ENCODE data around the gene RBM20.

The RBM20 gene

GRCh38 chr10:110850099-110850498, 206.0 kb downstream of the RBM20 start:
- H3K4me3 ChIP-seq (ENCODE audit: low read depth, low read length), result no peak overlapping the region
- no peak for DNase-seq (ENCODE audit: low read depth, low spot score)
- no peak for TF ChIP-seq CTCF (IDR thresholded peaks at IDR 0.05; ENCODE audit: low read depth, low read length)
- in situ Hi-C loops (cut with HindIII; ENCODE audit: low sequenced_read_pairs), result no loop called here

- H3K4me3 ChIP-seq (ENCODE audit: low read depth, low read length), result no peak overlapping the region
- no peak for TF ChIP-seq CTCF (IDR thresholded peaks at IDR 0.05; ENCODE audit: low read depth, low read length)
- no peak for DNase-seq (ENCODE audit: low read depth, low spot score)
- in situ Hi-C loops (cut with HindIII; ENCODE audit: low sequenced_read_pairs), result no loop called here
These were observed 207.0 kb downstream of the RBM20 start for GRCh38 chr10:110851020-110851612.

GRCh38 chr10:110852255-110852896, 208.2 kb downstream of the RBM20 start:
- no peak overlapping the region for H3K4me3 ChIP-seq (ENCODE audit: low read depth, low read length)
- TF ChIP-seq CTCF (IDR thresholded peaks at IDR 0.05; ENCODE audit: low read depth, low read length), result no peak
- DNase-seq (ENCODE audit: low read depth, low spot score), result no peak
- in situ Hi-C loops (cut with HindIII; ENCODE audit: low sequenced_read_pairs), result no loop called here

- H3K4me3 ChIP-seq (ENCODE audit: low read depth, low read length), result no peak overlapping the region
- DNase-seq (ENCODE audit: low read depth, low spot score), result no peak
- TF ChIP-seq CTCF (IDR thresholded peaks at IDR 0.05; ENCODE audit: low read depth, low read length), result no peak
- in situ Hi-C loops (cut with HindIII; ENCODE audit: low sequenced_read_pairs), result no loop called here
These were observed 208.8 kb downstream of the RBM20 start for GRCh38 chr10:110852947-110853346.

GRCh38 chr10:110853921-110854605, 209.9 kb downstream of the RBM20 start:
- no peak for DNase-seq (ENCODE audit: low read depth, low spot score)
- H3K4me3 ChIP-seq (ENCODE audit: low read depth, low read length), result no peak overlapping the region
- in situ Hi-C loops (cut with HindIII; ENCODE audit: low sequenced_read_pairs), result no loop called here
- no peak for TF ChIP-seq CTCF (IDR thresholded peaks at IDR 0.05; ENCODE audit: low read depth, low read length)

- in situ Hi-C loops (cut with HindIII; ENCODE audit: low sequenced_read_pairs), result no loop called here
- DNase-seq (ENCODE audit: low read depth, low spot score), result no peak
- H3K4me3 ChIP-seq (ENCODE audit: low read depth, low read length), result no peak overlapping the region
- no peak for TF ChIP-seq CTCF (IDR thresholded peaks at IDR 0.05; ENCODE audit: low read depth, low read length)
These were observed 213.4 kb downstream of the RBM20 start for GRCh38 chr10:110857265-110858171.
